Neural cell (in vitro differentiated cells): ENCODE measurements around the gene CHCHD3. TPM values are rescaled to one million over a fixed set of nuclear protein-coding genes. Genes with fewer than 3 reads are reported as not detected.

ENCODE experiments used
- H2AFZ ChIP-seq: fragments of 200-600, 300-800 bp; sonication (generic), shearing (Covaris generic); 2 replicates; pipeline ENCODE4 v1.6.0; 2014; ENCODE audit warnings: low read depth, mild to moderate bottlenecking, antibody characterized with exemption, low read length, moderate library complexity
- H3F3A ChIP-seq: fragments of 200-600 bp; shearing (Covaris generic); 2 replicates; pipeline ENCODE4 v1.6.1; 2016; ENCODE audit warnings: mild to moderate bottlenecking, moderate library complexity, mixed read lengths, antibody characterized with exemption, low read length; ENCODE audit not compliant: insufficient read depth, poor library complexity, severe bottlenecking
- H3K27ac ChIP-seq: fragments of 200-600, 300-800 bp; sonication (generic), shearing (Covaris generic); 2 replicates; pipeline ENCODE4 v1.5.1; 2014; ENCODE audit warnings: mild to moderate bottlenecking, low read length, moderate library complexity
- H3K27me3 ChIP-seq: fragments of 300-800, 200-600 bp; sonication (generic), shearing (Covaris generic); 2 replicates; pipeline ENCODE4 v1.6.0; 2014; ENCODE audit warnings: mild to moderate bottlenecking, low read depth, low read length, moderate library complexity; ENCODE audit not compliant: insufficient read depth
- H3K36me3 ChIP-seq: fragments of 300-800, 200-600 bp; sonication (generic), shearing (Covaris generic); 2 replicates; pipeline ENCODE4 v1.5.1; 2014; ENCODE audit warnings: mild to moderate bottlenecking, antibody characterized with exemption, low read length, moderate library complexity; ENCODE audit not compliant: insufficient read depth
- H3K4me2 ChIP-seq: fragments of 300-800, 200-600 bp; sonication (generic), shearing (Covaris generic); 2 replicates; pipeline ENCODE4 v1.6.0; 2014; ENCODE audit warnings: mild to moderate bottlenecking, low read length
- H3K4me3 ChIP-seq: fragments of 300-800, 200-600 bp; sonication (generic), shearing (Covaris generic); 2 replicates; pipeline ENCODE4 v1.5.1; 2014; ENCODE audit warnings: mild to moderate bottlenecking, low read length, moderate library complexity
- H3K79me2 ChIP-seq: fragments of 200-600 bp; shearing (Covaris generic); replicated peaks from 2 replicates; pipeline ENCODE4 v1.6.0; 2014; ENCODE audit warnings: mild to moderate bottlenecking, low read length, moderate library complexity; ENCODE audit not compliant: insufficient read depth
- H3K9ac ChIP-seq: fragments of 300-800, 200-600 bp; sonication (generic), shearing (Covaris generic); 2 replicates; pipeline ENCODE4 v1.6.1; 2016; ENCODE audit warnings: mild to moderate bottlenecking, low read length, mixed read lengths
- H3K9me2 ChIP-seq: fragments of 200-600 bp; shearing (Covaris generic); 2 replicates; pipeline ENCODE4 v1.6.1; 2016; ENCODE audit warnings: mild to moderate bottlenecking, low read length, mixed read lengths; ENCODE audit not compliant: insufficient read depth
- H3K9me3 ChIP-seq: fragments of 200-600, 300-800 bp; sonication (generic), shearing (Covaris generic); 2 replicates; pipeline ENCODE4 v1.6.1; 2016; ENCODE audit warnings: mild to moderate bottlenecking, mixed run types, low read length, moderate library complexity, mixed read lengths
- H4K20me1 ChIP-seq: fragments of 200-600 bp; shearing (Covaris generic); 2 replicates; pipeline ENCODE4 v1.6.1; 2016; ENCODE audit warnings: mild to moderate bottlenecking, mixed run types; ENCODE audit not compliant: insufficient read depth
- CTCF ChIP-seq: fragments of 450-650 bp; IDR thresholded peaks from 2 replicates; pipeline ENCODE4 v1.5.1; 2014; ENCODE audit warnings: antibody characterized with exemption, mild to moderate bottlenecking, moderate library complexity; ENCODE audit not compliant: poor library complexity, severe bottlenecking
- EP300 ChIP-seq: fragments of 450-650 bp; conservative IDR thresholded peaks from 2 replicates; pipeline ENCODE4 v1.6.1; 2014; ENCODE audit warnings: antibody characterized with exemption, mild to moderate bottlenecking, moderate library complexity; ENCODE audit not compliant: poor library complexity, severe bottlenecking
- EZH2 ChIP-seq: fragments of 200-600, 300-800 bp; shearing (Covaris generic), sonication (generic); IDR thresholded peaks from 2 replicates; pipeline ENCODE4 v1.6.1; 2014; ENCODE audit warnings: antibody characterized with exemption, low read length, borderline replicate concordance, mild to moderate bottlenecking; ENCODE audit not compliant: insufficient read depth, poor library complexity, severe bottlenecking
- MXI1 ChIP-seq: fragments of 450-650 bp; conservative IDR thresholded peaks from 2 replicates; pipeline ENCODE4 v1.6.1; 2014; ENCODE audit warnings: antibody characterized with exemption, mild to moderate bottlenecking; ENCODE audit not compliant: poor library complexity, severe bottlenecking
- POLR2AphosphoS5 ChIP-seq: IDR thresholded peaks from 2 replicates; pipeline ENCODE4 v1.6.1; 2012
- RAD21 ChIP-seq: fragments of 450-650 bp; conservative IDR thresholded peaks from 2 replicates; pipeline ENCODE4 v1.6.1; 2014; ENCODE audit warnings: antibody characterized with exemption, mild to moderate bottlenecking, moderate library complexity
- REST ChIP-seq: IDR thresholded peaks from 2 replicates; pipeline ENCODE4 v1.6.1; 2012; ENCODE audit warnings: borderline replicate concordance
- SMC3 ChIP-seq: fragments of 450-650 bp; conservative IDR thresholded peaks from 2 replicates; pipeline ENCODE4 v1.6.1; 2014; ENCODE audit warnings: antibody characterized with exemption, mild to moderate bottlenecking, moderate library complexity; ENCODE audit not compliant: poor library complexity
- TAF1 ChIP-seq: IDR thresholded peaks from 2 replicates; pipeline ENCODE4 v1.6.1; 2012; ENCODE audit warnings: low read depth
- polyA plus RNA-seq: library from polyadenylated mRNA; depleted of rRNA; stranded (reverse); fragments of >200 nt; gene quantifications from 2 replicates; pipeline ENCODE4 v1.2.3, GENCODE V29; 2014

The CHCHD3 gene
- polyA plus RNA-seq, 1 donor from 2014 or later = 89.9 TPM

- H3K79me2 ChIP-seq = no peaks in the 10 kb centered on the region
- H4K20me1 ChIP-seq = no peaks in the 10 kb centered on the region
- no peak overlapping the region for H3K4me3 ChIP-seq
- no peak overlapping the region for H3K27ac ChIP-seq
- no peaks in the 10 kb centered on the region for H3F3A ChIP-seq
- no peaks in the 10 kb centered on the region for H3K9me3 ChIP-seq
- no peak overlapping the region for H2AFZ ChIP-seq
- H3K9ac ChIP-seq = no peak overlapping the region
- no peak overlapping the region for H3K4me2 ChIP-seq
- no peaks in the 10 kb centered on the region for H3K36me3 ChIP-seq
- H3K27me3 ChIP-seq = no peaks in the 10 kb centered on the region
- no peaks in the 10 kb centered on the region for H3K9me2 ChIP-seq
- TF ChIP-seq RAD21 (no peak), EZH2 (no peak), EP300 (no peak), POLR2AphosphoS5 (no peak), REST (no peak), TAF1 (no peak), MXI1 (no peak)
Measured at GRCh38 chr7:132765861-132766260, 316.0 kb downstream of the CHCHD3 start.

GRCh38 chr7:132764762-132765161 lies 317.1 kb downstream of the CHCHD3 start:
- H3K9me2 ChIP-seq = no peaks in the 10 kb centered on the region
- no peak overlapping the region for H3K4me3 ChIP-seq
- no peaks in the 10 kb centered on the region for H3K27me3 ChIP-seq
- H3K36me3 ChIP-seq = no peaks in the 10 kb centered on the region
- H3K79me2 ChIP-seq = no peaks in the 10 kb centered on the region
- H3K27ac ChIP-seq = no peak overlapping the region
- no peak overlapping the region for H3K4me2 ChIP-seq
- no peak overlapping the region for H2AFZ ChIP-seq
- no peak overlapping the region for H3K9ac ChIP-seq
- H4K20me1 ChIP-seq = no peaks in the 10 kb centered on the region
- H3K9me3 ChIP-seq = no peaks in the 10 kb centered on the region
- TF ChIP-seq SMC3 (no peak), RAD21 (no peak), EP300 (no peak), CTCF (no peak), MXI1 (no peak), REST (no peak), TAF1 (no peak), POLR2AphosphoS5 (no peak), EZH2 (no peak)
- no peaks in the 10 kb centered on the region for H3F3A ChIP-seq
